GM12878 (cell line): ENCODE results near the gene RCOR1.

Experiments
- CBFB ChIP-seq: IDR thresholded peaks from 2 replicates; pipeline ENCODE4 v1.6.1; 2016; ENCODE audit warnings: antibody characterized with exemption, low read depth
- CTCF ChIP-seq, 3 experiments: IDR thresholded peaks in 2 of 3; conservative IDR thresholded peaks in 1 of 3; 2 replicates each; pipeline ENCODE4 v1.5.1; 2011; ENCODE audit warnings: low read depth in 3 of 3, low read length in 3 of 3, mild to moderate bottlenecking in 3 of 3, control low read depth in 2 of 3, moderate library complexity in 2 of 3, inconsistent platforms in 1 of 3, mixed read lengths in 1 of 3; ENCODE audit not compliant: control insufficient read depth in 2 of 3, insufficient read depth in 1 of 3; ENCODE audit errors: extremely low read depth in 1 of 3
- MTA3 ChIP-seq: IDR thresholded peaks from 2 replicates; pipeline ENCODE4 v1.6.1; 2012; ENCODE audit warnings: low read length, inconsistent platforms, borderline replicate concordance
- POLR2AphosphoS5 ChIP-seq: IDR thresholded peaks from 2 replicates; pipeline ENCODE4 v1.6.1; 2011; ENCODE audit warnings: mild to moderate bottlenecking, low read length, inconsistent platforms
- RCOR1 ChIP-seq: conservative IDR thresholded peaks from 2 replicates; pipeline ENCODE4 v1.6.1; 2012; ENCODE audit warnings: low read depth, low read length, improper control_type of control experiment
- SP1 ChIP-seq: IDR thresholded peaks from one replicate; pipeline ENCODE4 v1.6.1; 2011; ENCODE audit warnings: low read depth, low read length
- USF2 ChIP-seq: IDR thresholded peaks from 2 replicates; pipeline ENCODE4 v1.6.1; 2011; ENCODE audit warnings: low read depth, low read length, improper control_type of control experiment, borderline replicate concordance
- YY1 ChIP-seq: IDR thresholded peaks from 2 replicates; pipeline ENCODE4 v1.6.1; 2011; ENCODE audit warnings: low read depth, mild to moderate bottlenecking, low read length
- TF ChIP-seq, protein P1 (sequence below): fragments of 450-650 bp; IDR thresholded peaks from 2 replicates; pipeline ENCODE4 v1.6.1; 2016; ENCODE audit warnings: mild to moderate bottlenecking
- TF ChIP-seq, protein P2 (sequence below): fragments of 450-650 bp; IDR thresholded peaks from 2 replicates; pipeline ENCODE4 v1.6.1; 2017; ENCODE audit warnings: mild to moderate bottlenecking, low read depth, inconsistent platforms; ENCODE audit not compliant: poor library complexity, severe bottlenecking
- TF ChIP-seq, protein P3 (sequence below): IDR thresholded peaks from 2 replicates; pipeline ENCODE4 v1.6.1; 2012; ENCODE audit warnings: low read depth, low read length, improper control_type of control experiment
- TF ChIP-seq, protein P4 (sequence below): IDR thresholded peaks from 2 replicates; pipeline ENCODE4 v1.6.1; 2012; ENCODE audit warnings: mild to moderate bottlenecking, low read depth, low read length

DNA sequence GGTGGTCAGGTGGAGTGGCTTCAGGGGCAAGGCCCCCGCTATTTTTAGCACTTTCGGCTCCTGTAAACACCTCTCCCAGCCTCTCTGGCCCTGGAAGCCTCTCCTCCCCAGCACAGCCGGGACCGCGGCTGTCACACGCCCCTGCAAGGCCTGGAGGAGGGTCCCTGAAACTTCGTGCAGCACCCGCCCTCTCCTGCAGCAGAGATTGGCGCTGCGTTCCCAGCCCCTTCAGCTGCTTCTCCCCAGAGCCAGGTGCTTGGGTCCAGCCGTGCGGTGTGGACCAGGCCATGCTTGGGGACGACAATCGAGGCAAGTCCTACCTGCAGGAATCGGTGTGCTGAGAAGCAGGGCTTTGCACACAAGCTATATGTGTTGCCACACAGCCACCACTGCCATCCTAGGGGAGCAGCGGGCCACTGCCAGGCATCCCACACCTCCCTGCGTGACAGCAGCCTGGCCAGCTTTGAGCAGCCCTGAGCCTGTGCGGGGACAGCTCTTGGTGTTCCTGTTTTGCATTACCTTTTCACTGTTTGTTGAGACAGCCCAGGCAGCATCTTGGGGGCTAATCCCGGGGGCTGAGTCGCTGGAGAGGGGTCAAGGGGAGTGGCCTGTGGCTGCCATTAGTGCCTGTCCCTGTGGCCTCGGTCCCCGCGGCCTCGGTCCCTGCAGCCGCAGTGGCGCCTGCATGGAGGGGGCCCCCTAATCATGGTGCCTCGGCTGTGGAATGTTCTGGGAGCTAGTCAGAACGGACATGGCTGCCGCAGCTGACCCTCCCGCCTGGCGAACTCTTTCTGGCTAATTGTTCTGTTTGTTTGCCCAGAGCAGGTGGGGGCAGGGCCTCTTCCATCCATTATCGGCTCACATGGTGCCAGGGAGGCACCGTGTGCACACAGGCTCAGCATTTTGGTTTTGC is 157.2 kb downstream of the RCOR1 start:
- TF ChIP-seq, protein P1, sequence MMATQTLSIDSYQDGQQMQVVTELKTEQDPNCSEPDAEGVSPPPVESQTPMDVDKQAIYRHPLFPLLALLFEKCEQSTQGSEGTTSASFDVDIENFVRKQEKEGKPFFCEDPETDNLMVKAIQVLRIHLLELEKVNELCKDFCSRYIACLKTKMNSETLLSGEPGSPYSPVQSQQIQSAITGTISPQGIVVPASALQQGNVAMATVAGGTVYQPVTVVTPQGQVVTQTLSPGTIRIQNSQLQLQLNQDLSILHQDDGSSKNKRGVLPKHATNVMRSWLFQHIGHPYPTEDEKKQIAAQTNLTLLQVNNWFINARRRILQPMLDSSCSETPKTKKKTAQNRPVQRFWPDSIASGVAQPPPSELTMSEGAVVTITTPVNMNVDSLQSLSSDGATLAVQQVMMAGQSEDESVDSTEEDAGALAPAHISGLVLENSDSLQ, result no peak
- TF ChIP-seq, protein P2, sequence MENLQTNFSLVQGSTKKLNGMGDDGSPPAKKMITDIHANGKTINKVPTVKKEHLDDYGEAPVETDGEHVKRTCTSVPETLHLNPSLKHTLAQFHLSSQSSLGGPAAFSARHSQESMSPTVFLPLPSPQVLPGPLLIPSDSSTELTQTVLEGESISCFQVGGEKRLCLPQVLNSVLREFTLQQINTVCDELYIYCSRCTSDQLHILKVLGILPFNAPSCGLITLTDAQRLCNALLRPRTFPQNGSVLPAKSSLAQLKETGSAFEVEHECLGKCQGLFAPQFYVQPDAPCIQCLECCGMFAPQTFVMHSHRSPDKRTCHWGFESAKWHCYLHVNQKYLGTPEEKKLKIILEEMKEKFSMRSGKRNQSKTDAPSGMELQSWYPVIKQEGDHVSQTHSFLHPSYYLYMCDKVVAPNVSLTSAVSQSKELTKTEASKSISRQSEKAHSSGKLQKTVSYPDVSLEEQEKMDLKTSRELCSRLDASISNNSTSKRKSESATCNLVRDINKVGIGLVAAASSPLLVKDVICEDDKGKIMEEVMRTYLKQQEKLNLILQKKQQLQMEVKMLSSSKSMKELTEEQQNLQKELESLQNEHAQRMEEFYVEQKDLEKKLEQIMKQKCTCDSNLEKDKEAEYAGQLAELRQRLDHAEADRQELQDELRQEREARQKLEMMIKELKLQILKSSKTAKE, result no peak
- no peak for TF ChIP-seq SP1
- TF ChIP-seq CTCF (IDR thresholded peaks at IDR 0.05 in 2 of 3, conservative IDR thresholded peaks at IDR 0.05 in 1 of 3; ENCODE audit: control insufficient read depth in 2 of 3, extremely low read depth in 1 of 3, insufficient read depth in 1 of 3, low read depth in 3 of 3, low read length in 3 of 3), result no peak
- TF ChIP-seq POLR2AphosphoS5, result no peak
- no peak for TF ChIP-seq USF2
- TF ChIP-seq RCOR1, result no peak
- TF ChIP-seq YY1, result no peak
- TF ChIP-seq MTA3, result no peak
- TF ChIP-seq, protein P3, sequence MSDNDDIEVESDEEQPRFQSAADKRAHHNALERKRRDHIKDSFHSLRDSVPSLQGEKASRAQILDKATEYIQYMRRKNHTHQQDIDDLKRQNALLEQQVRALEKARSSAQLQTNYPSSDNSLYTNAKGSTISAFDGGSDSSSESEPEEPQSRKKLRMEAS, result no peak
- TF ChIP-seq, protein P4, sequence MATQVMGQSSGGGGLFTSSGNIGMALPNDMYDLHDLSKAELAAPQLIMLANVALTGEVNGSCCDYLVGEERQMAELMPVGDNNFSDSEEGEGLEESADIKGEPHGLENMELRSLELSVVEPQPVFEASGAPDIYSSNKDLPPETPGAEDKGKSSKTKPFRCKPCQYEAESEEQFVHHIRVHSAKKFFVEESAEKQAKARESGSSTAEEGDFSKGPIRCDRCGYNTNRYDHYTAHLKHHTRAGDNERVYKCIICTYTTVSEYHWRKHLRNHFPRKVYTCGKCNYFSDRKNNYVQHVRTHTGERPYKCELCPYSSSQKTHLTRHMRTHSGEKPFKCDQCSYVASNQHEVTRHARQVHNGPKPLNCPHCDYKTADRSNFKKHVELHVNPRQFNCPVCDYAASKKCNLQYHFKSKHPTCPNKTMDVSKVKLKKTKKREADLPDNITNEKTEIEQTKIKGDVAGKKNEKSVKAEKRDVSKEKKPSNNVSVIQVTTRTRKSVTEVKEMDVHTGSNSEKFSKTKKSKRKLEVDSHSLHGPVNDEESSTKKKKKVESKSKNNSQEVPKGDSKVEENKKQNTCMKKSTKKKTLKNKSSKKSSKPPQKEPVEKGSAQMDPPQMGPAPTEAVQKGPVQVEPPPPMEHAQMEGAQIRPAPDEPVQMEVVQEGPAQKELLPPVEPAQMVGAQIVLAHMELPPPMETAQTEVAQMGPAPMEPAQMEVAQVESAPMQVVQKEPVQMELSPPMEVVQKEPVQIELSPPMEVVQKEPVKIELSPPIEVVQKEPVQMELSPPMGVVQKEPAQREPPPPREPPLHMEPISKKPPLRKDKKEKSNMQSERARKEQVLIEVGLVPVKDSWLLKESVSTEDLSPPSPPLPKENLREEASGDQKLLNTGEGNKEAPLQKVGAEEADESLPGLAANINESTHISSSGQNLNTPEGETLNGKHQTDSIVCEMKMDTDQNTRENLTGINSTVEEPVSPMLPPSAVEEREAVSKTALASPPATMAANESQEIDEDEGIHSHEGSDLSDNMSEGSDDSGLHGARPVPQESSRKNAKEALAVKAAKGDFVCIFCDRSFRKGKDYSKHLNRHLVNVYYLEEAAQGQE, result no peak
- no peak for TF ChIP-seq CBFB
